ENCODE data around the gene SLC25A12.

The SLC25A12 gene

GRCh38 chr2:171924170-171924942 lies 30.3 kb upstream of the SLC25A12 start:
- no peak for DNase-seq (ENCODE audit: extremely low spot score)
- no peak for TF ChIP-seq SUZ12 (IDR thresholded peaks at IDR 0.05)
- TF ChIP-seq BHLHE40 (IDR thresholded peaks at IDR 0.05; ENCODE audit: borderline replicate concordance): no peak
- TF ChIP-seq HDGF (IDR thresholded peaks at IDR 0.05; ENCODE audit: borderline replicate concordance): no peak
- no peak for TF ChIP-seq CTBP1 (IDR thresholded peaks at IDR 0.05; ENCODE audit: borderline replicate concordance)
- no peak for TF ChIP-seq PKNOX1 (IDR thresholded peaks at IDR 0.05)
- TF ChIP-seq FOXM1 (IDR thresholded peaks at IDR 0.05; ENCODE audit: borderline replicate concordance): no peak
- no peak for TF ChIP-seq ARNT (IDR thresholded peaks at IDR 0.05)
- TF ChIP-seq ELF4 (IDR thresholded peaks at IDR 0.05): no peak
- no peak for TF ChIP-seq ZNF384 (IDR thresholded peaks at IDR 0.05)
- no peak for TF ChIP-seq L3MBTL2 (conservative IDR thresholded peaks at IDR 0.05)
- no peak for TF ChIP-seq SP1 (IDR thresholded peaks at IDR 0.05)
- no peak for TF ChIP-seq FOXK2 (IDR thresholded peaks at IDR 0.05)
- no peak for TF ChIP-seq FOXA1 (IDR thresholded peaks at IDR 0.05)
- no peak for TF ChIP-seq TARDBP (IDR thresholded peaks at IDR 0.05)
- TF ChIP-seq LEF1 (IDR thresholded peaks at IDR 0.05; ENCODE audit: borderline replicate concordance): no peak
- no peak for TF ChIP-seq NFRKB (IDR thresholded peaks at IDR 0.05)
- POLR2A ChIA-PET: interaction anchor here (0.6 to 3.2 kb wide), 3 partner anchors 114 to 178 kb away, joined by 3 to 41 read pairs (median 27); partner anchors contain the start of gene DLX2
- CTCF ChIA-PET: interaction anchor here (0.7 kb wide), 1 partner anchor 539 kb away, joined by 4 read pairs; no protein-coding TSS in a partner anchor

GRCh38 chr2:171923206-171923605 lies 29.2 kb upstream of the SLC25A12 start:
- CTCF ChIA-PET: no interaction called here
- DNase-seq (ENCODE audit: extremely low spot score): peak; percentile 15
- TF ChIP-seq FOXM1 (IDR thresholded peaks at IDR 0.05; ENCODE audit: borderline replicate concordance) (no peak), ZNF384 (IDR thresholded peaks at IDR 0.05) (peak; percentile 50; the same call in 1 of the 2 replicates)
- POLR2A ChIA-PET: interaction anchor here (0.9 to 3.2 kb wide), 11 partner anchors 10 to 235 kb away, joined by 3 to 41 read pairs (median 5); partner anchors contain the start of genes DLX1, DLX2 and SLC25A12

GRCh38 chr2:171922230-171923022 lies 28.4 kb upstream of the SLC25A12 start, which contains the start of gene HAT1:
Gene HAT1, plus strand, starts transcription at chr2:171922461. Its CDS starts 40 bp downstream, at chr2:171922501.
- POLR2A ChIA-PET: interaction anchor here (0.6 to 3.2 kb wide), 19 partner anchors 9 to 234 kb away, joined by 3 to 41 read pairs (median 4); partner anchors contain the start of genes DLX1, DLX2 and SLC25A12
- CTCF ChIA-PET: no interaction called here
- TF ChIP-seq L3MBTL2 (conservative IDR thresholded peaks at IDR 0.05): peak; percentile 83
- no peak for TF ChIP-seq NFRKB (IDR thresholded peaks at IDR 0.05)
- peak; percentile 38; the same call in 1 of the 2 replicates for TF ChIP-seq PKNOX1 (IDR thresholded peaks at IDR 0.05)
- no peak; the same call in 1 of the 2 replicates for TF ChIP-seq CTBP1 (IDR thresholded peaks at IDR 0.05; ENCODE audit: borderline replicate concordance)
- peak; percentile 95 for DNase-seq (ENCODE audit: extremely low spot score)

- ChIA-PET CTCF (no interaction called here), POLR2A (interaction anchor here (0.6 to 3.2 kb wide), 17 partner anchors 8 to 233 kb away, joined by 3 to 41 read pairs (median 4); partner anchors contain the start of genes DLX1, DLX2 and SLC25A12)
- no peak for TF ChIP-seq CTBP1 (IDR thresholded peaks at IDR 0.05; ENCODE audit: borderline replicate concordance)
- no peak for TF ChIP-seq BHLHE40 (IDR thresholded peaks at IDR 0.05; ENCODE audit: borderline replicate concordance)
- no peak for TF ChIP-seq FOXA1 (IDR thresholded peaks at IDR 0.05)
- TF ChIP-seq SP1 (IDR thresholded peaks at IDR 0.05): no peak
- no peak for TF ChIP-seq FOXK2 (IDR thresholded peaks at IDR 0.05)
- no peak for TF ChIP-seq ARNT (IDR thresholded peaks at IDR 0.05)
- no peak for TF ChIP-seq NFRKB (IDR thresholded peaks at IDR 0.05)
- TF ChIP-seq LEF1 (IDR thresholded peaks at IDR 0.05; ENCODE audit: borderline replicate concordance): no peak
- TF ChIP-seq HDGF (IDR thresholded peaks at IDR 0.05; ENCODE audit: borderline replicate concordance): no peak
- no peak for TF ChIP-seq FOXM1 (IDR thresholded peaks at IDR 0.05; ENCODE audit: borderline replicate concordance)
- TF ChIP-seq TARDBP (IDR thresholded peaks at IDR 0.05): no peak
- no peak for TF ChIP-seq SUZ12 (IDR thresholded peaks at IDR 0.05)
- no peak for TF ChIP-seq PKNOX1 (IDR thresholded peaks at IDR 0.05)
- no peak for TF ChIP-seq ZNF384 (IDR thresholded peaks at IDR 0.05)
- no peak for TF ChIP-seq L3MBTL2 (conservative IDR thresholded peaks at IDR 0.05)
- TF ChIP-seq ELF4 (IDR thresholded peaks at IDR 0.05): no peak
- no peak for DNase-seq (ENCODE audit: extremely low spot score)
These were observed 27.9 kb upstream of the SLC25A12 start for GRCh38 chr2:171921970-171922229.

- ChIA-PET POLR2A (no interaction called here), CTCF (no interaction called here)
- no peak for DNase-seq (ENCODE audit: extremely low spot score)
- no peak for TF ChIP-seq BHLHE40 (IDR thresholded peaks at IDR 0.05; ENCODE audit: borderline replicate concordance)
- no peak for TF ChIP-seq SP1 (IDR thresholded peaks at IDR 0.05)
- TF ChIP-seq ELF4 (IDR thresholded peaks at IDR 0.05): no peak
These were observed 25.4 kb upstream of the SLC25A12 start for GRCh38 chr2:171919453-171919852.

GRCh38 chr2:171913517-171913916 lies 19.5 kb upstream of the SLC25A12 start:
- DNase-seq (ENCODE audit: extremely low spot score): no peak
- POLR2A ChIA-PET: interaction anchor here (1.2 to 1.7 kb wide), 3 partner anchors 9 to 189 kb away, joined by 4 to 7 read pairs (median 5); partner anchors contain the start of genes HAT1 and SLC25A12
- no peak for TF ChIP-seq SUZ12 (IDR thresholded peaks at IDR 0.05)
- 0 out of 2 replicates have a peak, but pooled peaks have one; percentile 5 for TF ChIP-seq ZNF384 (IDR thresholded peaks at IDR 0.05)
- no peak for TF ChIP-seq BHLHE40 (IDR thresholded peaks at IDR 0.05; ENCODE audit: borderline replicate concordance)
- CTCF ChIA-PET: no interaction called here

All from HEK293T (cell line).